Subcutaneous abdominal adipose tissue (tissue), 5 donors: Measurements from ENCODE around the gene ADAMTS15.

Experiments used
- H3K27ac ChIP-seq: one replicate; pipeline ENCODE4 v1.7.0; 2013; ENCODE audit warnings: low read depth, mild to moderate bottlenecking, inconsistent platforms, low read length, moderate library complexity
- H3K27me3 ChIP-seq, 5 donors: one replicate each; pipeline ENCODE4 v1.7.0; 2013; ENCODE audit warnings: low read length in 5 of 5, inconsistent platforms in 1 of 5; ENCODE audit not compliant: control insufficient read depth in 5 of 5, insufficient read depth in 4 of 5
- H3K36me3 ChIP-seq, 5 donors: one replicate each; pipeline ENCODE4 v1.7.0; 2013; ENCODE audit warnings: low read length in 5 of 5; ENCODE audit not compliant: control insufficient read depth in 5 of 5, insufficient read depth in 5 of 5
- H3K4me1 ChIP-seq, 5 donors: one replicate each; pipeline ENCODE4 v1.7.0; 2013; ENCODE audit warnings: low read length in 5 of 5, mild to moderate bottlenecking in 3 of 5, moderate library complexity in 1 of 5; ENCODE audit not compliant: control insufficient read depth in 5 of 5, insufficient read depth in 5 of 5
- H3K4me3 ChIP-seq, 5 donors: one replicate each; pipeline ENCODE4 v1.7.0; 2013; ENCODE audit warnings: low read length in 5 of 5, low read depth in 1 of 5
- H3K9ac ChIP-seq, 5 donors: one replicate each; pipeline ENCODE4 v1.7.0; 2013; ENCODE audit warnings: low read length in 5 of 5, mild to moderate bottlenecking in 4 of 5, moderate library complexity in 3 of 5
- H3K9me3 ChIP-seq, 5 donors: one replicate each; pipeline ENCODE4 v1.7.0; 2013; ENCODE audit warnings: low read length in 5 of 5; ENCODE audit not compliant: control insufficient read depth in 5 of 5
- donor health status: healthy.
- donor health status: healthy.
- donor health status: healthy.
- donor health status: healthy.
- donor health status: healthy.

ADAMTS15 gene

DNA sequence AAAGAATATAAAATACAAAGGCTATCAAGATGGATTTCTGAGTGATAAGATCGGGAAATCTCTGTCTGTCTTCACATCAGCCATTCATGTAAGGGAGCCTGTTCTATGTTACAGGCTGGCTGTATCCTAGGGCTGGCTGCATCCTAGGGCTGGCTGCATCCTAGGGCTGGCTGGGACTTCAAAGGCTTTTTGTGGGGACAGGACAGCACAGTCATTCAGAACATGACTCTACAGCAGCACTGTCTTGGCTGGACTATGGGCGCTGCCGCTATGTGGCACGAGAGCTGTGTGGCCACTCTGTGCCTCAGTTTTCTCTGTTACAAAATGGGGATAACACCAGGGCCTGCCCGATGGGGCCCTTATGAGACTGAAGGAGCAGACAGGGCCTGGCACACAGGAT lies 30.2 kb upstream of the ADAMTS15 start:
- H3K9ac ChIP-seq, result no peak overlapping the region
- peaks cover 0 to 13% (median 7%) of the 10 kb centered on the region in 5 donors for H3K4me1 ChIP-seq
- H3K9me3 ChIP-seq, result no peaks in the 10 kb centered on the region
- H3K27ac ChIP-seq, result no peak overlapping the region
- no peaks in the 10 kb centered on the region for H3K36me3 ChIP-seq
- no peak overlapping the region for H3K4me3 ChIP-seq
- H3K27me3 ChIP-seq, result peaks cover 2 to 24% (median 8%) of the 10 kb centered on the region in 5 donors

DNA sequence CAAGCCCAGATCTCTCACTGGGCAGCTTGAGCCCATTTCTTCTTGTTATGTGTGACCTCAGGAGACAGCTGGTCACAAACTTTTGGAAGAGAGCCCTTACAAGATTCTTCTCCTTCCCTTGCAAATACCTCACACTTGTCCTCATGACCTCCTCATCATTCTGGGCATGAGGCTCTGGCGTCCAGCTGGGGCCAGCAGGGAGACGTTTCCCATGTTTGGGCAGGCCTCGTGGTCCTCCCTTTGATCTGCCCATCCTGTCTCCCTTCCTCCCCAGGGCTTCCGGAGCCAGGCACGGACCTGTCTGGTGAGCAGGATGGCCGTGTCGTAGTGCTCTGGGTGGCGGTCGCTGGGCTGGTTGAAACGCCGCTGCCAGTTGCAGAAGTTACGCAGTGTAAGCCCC lies 29.7 kb upstream of the ADAMTS15 start:
- Histone ChIP-seq H3K27ac (no peak overlapping the region), H3K4me1 (peaks cover 0 to 13% (median 7%) of the 10 kb centered on the region in 5 donors), H3K9me3 (no peaks in the 10 kb centered on the region), H3K9ac (no peak overlapping the region), H3K27me3 (peaks cover 2 to 26% (median 8%) of the 10 kb centered on the region in 5 donors), H3K4me3 (no peak overlapping the region), H3K36me3 (no peaks in the 10 kb centered on the region)

DNA sequence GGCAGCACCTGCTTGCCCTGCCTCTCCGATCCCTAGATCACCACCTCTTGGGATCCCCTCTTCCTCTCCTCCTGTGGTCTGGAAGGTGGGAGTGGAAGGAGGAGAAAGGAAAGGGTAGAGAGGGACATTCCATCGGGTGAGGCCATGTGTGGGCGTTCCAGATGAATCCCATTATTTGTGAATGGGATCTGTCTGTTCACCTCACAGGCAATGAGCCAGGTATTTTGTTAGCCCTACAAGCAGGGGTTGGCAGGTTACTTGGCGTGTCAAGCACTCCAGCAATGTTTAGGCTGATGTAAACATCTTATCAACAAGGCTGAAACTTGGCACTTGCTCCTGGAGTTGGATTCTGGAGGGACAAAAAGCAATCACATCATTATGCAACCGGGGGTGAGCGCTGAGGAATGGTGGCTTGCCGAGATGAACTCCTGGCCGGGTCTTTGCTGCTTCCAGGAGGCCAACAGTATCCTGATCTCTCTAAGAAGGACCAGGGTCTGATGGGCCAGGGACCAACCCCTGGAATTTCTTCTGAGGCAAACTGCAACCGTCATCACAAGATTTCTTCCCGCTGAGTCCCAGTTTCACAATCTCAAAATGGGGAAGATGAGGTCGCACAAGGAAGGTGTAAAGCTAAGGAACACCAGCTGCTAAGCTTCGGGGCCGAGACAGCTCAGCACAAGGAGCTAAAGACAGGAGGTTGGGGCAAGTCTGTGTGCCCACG lies 27.8 kb upstream of the ADAMTS15 start:
- no peak overlapping the region for H3K4me3 ChIP-seq
- no peaks in the 10 kb centered on the region for H3K36me3 ChIP-seq
- H3K9me3 ChIP-seq, result no peaks in the 10 kb centered on the region
- no peak overlapping the region for H3K27ac ChIP-seq
- H3K4me1 ChIP-seq, result peaks cover 0 to 13% (median 7%) of the 10 kb centered on the region in 5 donors
- H3K9ac ChIP-seq, result no peak overlapping the region
- peaks cover 0 to 29% (median 14%) of the 10 kb centered on the region in 5 donors for H3K27me3 ChIP-seq

DNA sequence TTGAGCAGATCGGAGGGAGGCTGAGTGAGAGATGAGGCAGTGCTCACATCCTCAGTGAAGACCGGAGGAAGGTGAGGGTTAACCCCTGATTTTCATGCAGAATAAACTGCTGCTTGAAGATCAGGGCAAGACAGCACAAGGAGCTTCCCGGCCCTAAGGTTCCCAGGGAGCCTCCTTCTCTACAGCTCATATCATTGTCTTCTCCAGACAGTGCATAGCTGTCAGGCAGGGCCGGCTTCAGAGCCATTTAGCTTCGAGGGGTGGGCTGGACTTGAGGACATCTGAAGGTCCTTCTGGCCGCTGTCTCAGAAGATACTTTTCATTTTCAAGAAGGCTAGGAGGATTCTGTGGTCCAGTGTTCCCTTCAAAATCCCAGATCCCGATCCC lies 27.3 kb upstream of the ADAMTS15 start:
- H3K27ac ChIP-seq, result no peak overlapping the region
- H3K9ac ChIP-seq, result no peak overlapping the region
- no peak overlapping the region for H3K4me3 ChIP-seq
- no peaks in the 10 kb centered on the region for H3K9me3 ChIP-seq
- no peaks in the 10 kb centered on the region for H3K36me3 ChIP-seq
- peaks cover 0 to 13% (median 7%) of the 10 kb centered on the region in 5 donors for H3K4me1 ChIP-seq
- H3K27me3 ChIP-seq, result peaks cover 0 to 33% (median 15%) of the 10 kb centered on the region in 5 donors

DNA sequence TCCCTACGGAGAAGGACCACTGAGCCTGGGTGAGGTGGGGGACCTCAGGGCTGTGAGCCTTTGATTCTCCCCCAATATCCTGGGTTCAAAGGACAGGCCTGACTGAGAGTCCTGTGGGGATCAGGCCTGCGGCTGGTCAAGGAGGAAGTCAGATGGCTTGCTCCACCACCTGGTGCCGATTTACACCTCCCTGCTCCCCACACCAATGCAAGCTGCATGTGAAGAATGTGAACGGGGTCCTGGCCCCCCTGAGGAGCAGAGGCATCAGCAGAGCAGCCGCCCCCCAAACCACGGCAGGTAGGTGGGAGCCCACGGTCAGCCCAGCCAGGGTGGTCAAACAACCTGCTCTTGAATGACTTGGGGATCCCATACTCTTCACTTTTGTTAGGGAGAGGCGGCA lies 26.7 kb upstream of the ADAMTS15 start:
- Histone ChIP-seq H3K27ac (no peak overlapping the region), H3K4me3 (no peak overlapping the region), H3K9me3 (no peaks in the 10 kb centered on the region), H3K27me3 (peaks cover 5 to 34% (median 19%) of the 10 kb centered on the region in 5 donors), H3K4me1 (peaks cover 0 to 14% (median 7%) of the 10 kb centered on the region in 5 donors), H3K9ac (no peak overlapping the region), H3K36me3 (no peaks in the 10 kb centered on the region)

DNA sequence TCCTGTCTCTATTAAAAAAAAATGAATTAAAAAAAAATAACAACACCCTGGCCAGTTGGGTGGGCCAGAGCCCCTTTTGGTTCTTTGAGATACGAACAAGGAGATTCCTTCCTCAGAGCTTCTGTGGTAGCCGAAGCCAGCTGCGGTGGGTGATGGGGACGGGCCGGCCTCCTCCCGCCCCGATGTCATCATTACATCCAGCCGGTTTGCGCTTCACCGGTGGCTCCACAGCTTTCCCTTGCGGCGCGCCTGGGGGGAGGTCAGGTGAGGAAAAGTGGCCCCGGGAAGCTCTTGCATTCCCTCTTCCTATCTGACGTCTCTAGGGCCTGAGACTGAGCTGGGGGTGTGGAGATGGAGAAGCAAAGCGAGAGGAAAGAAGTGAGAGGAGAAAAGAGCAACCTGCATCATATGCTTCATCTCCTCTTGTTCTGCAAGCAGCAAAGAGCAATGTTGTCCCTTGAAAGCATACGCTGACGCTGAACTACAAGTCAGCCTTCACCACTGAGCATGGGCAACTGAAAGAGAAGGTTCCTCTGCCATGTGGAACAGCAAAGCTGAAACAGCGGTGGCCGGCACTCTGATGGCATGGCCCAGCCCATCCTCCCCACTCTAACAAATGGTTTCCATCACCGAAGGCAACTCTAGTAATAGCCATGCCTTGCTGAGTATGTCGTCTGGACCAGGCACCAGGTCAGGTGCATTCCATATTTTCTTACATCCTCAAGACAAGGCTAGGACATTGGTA lies 26.0 kb upstream of the ADAMTS15 start:
- Histone ChIP-seq H3K9ac (no peak overlapping the region), H3K9me3 (no peaks in the 10 kb centered on the region), H3K4me1 (peaks cover 0 to 21% (median 10%) of the 10 kb centered on the region in 5 donors), H3K36me3 (no peaks in the 10 kb centered on the region), H3K27me3 (peaks cover 11 to 39% (median 26%) of the 10 kb centered on the region in 5 donors), H3K27ac (no peak overlapping the region), H3K4me3 (no peak overlapping the region)

DNA sequence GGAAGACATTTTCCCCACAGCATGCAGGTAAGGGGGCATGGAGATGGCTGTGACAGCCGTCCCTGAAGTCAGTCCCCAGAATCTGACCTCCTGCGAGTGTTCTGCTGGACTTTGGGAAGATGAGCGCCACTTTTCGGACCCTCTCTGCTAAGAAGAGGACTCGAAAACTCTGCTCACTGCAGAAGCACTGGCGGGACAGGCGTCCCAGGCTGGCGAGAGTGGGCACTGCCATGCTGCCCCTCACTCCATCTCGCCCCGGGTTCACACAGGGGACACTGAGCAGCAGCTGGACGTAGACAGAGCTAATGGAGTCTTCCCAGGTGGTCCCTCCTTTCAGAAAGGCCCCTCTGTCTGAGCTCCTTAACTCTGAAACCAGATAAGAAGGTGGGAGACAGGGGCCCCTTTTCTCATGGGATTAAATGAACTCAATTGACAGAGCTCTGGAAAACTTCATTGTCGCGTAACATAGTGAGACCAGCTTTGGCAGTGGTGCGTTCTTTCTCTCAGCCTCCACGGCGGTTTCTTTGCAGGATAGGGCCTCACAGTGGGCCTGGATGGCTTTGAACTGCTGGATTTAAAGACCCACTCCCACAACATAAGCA lies 24.8 kb upstream of the ADAMTS15 start:
- H3K27ac ChIP-seq, result no peak overlapping the region
- peaks cover 0 to 27% (median 18%) of the 10 kb centered on the region in 5 donors for H3K4me1 ChIP-seq
- H3K36me3 ChIP-seq, result no peaks in the 10 kb centered on the region
- H3K9ac ChIP-seq, result no peak overlapping the region
- peaks cover 15 to 45% (median 31%) of the 10 kb centered on the region in 5 donors for H3K27me3 ChIP-seq
- no peaks in the 10 kb centered on the region for H3K9me3 ChIP-seq
- H3K4me3 ChIP-seq, result no peak overlapping the region

DNA sequence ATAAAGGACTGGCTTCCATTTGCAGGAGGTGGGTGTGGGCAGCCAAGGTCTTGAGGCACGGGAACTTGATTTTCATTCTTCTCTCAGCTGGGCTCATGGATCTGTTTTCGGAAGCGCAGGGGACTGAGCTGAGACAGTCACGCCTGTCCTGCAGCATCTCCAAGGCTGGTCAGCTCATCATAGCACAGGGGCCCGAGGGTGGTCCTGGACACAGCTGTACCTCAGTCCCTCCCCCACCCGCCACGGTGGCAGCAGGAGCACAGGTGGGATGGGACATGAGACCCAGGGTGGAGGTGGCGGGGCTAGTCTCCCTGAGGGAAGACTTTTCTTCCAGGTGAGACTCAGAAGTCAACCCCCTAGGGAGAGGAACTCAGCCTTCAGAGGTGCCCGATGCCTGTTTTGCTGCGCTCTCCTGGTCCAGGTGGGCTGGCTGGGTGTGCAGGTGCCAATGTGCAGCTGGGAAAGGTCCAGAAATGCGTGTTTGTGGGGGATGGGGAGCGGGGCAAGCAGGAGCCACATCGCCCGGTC lies 23.8 kb upstream of the ADAMTS15 start:
- peaks cover 22 to 55% (median 39%) of the 10 kb centered on the region in 5 donors for H3K27me3 ChIP-seq
- peaks cover 0 to 31% (median 22%) of the 10 kb centered on the region in 5 donors for H3K4me1 ChIP-seq
- H3K27ac ChIP-seq, result no peak overlapping the region
- H3K36me3 ChIP-seq, result no peaks in the 10 kb centered on the region
- H3K4me3 ChIP-seq, result no peak overlapping the region
- H3K9me3 ChIP-seq, result no peaks in the 10 kb centered on the region
- H3K9ac ChIP-seq, result no peak overlapping the region

DNA sequence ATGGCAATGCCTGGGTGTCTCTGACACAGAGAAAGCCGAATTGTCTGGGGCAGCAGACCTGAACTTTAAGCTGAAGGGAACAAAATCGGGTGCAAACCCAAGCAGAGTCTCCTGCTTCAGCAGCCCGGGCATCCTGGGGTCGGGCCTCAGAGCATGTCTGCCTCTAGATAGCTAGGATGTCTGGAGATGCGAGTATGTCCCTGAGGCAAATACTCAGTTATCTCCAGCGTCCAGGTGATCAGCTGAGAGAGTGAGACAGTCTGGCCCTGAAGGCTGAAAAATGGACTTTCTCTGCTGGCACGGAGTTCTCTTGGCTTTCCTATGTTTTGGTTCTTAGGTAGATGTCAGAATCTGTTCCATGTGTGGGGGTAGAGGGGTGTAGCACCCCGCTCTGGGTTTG lies 23.3 kb upstream of the ADAMTS15 start:
- no peak overlapping the region for H3K9ac ChIP-seq
- H3K4me1 ChIP-seq, result peaks cover 0 to 31% (median 22%) of the 10 kb centered on the region in 5 donors
- no peak overlapping the region for H3K4me3 ChIP-seq
- H3K9me3 ChIP-seq, result no peaks in the 10 kb centered on the region
- H3K36me3 ChIP-seq, result no peaks in the 10 kb centered on the region
- H3K27ac ChIP-seq, result no peak overlapping the region
- H3K27me3 ChIP-seq, result peaks cover 22 to 59% (median 42%) of the 10 kb centered on the region in 5 donors
